HepG2 (cell line): ENCODE results near the gene BCAS1.

Experiments
- CTCF ChIP-seq: sonication (generic); formaldehyde crosslinking; IDR thresholded peaks from 2 replicates; pipeline ENCODE4 v1.5.0; 2020; ENCODE audit warnings: mild to moderate bottlenecking, missing genetic modification reagents, moderate library complexity
- MAX ChIP-seq: IDR thresholded peaks from 2 replicates; pipeline ENCODE4 v1.6.1; 2012; ENCODE audit warnings: inconsistent platforms
- PBX3 ChIP-seq: sonication (generic); formaldehyde crosslinking; IDR thresholded peaks from 2 replicates; pipeline ENCODE4 v1.8.1; 2023; ENCODE audit warnings: missing genetic modification reagents, inconsistent platforms, borderline replicate concordance

GRCh38 chr20:54020868-54021267, 49.5 kb downstream of the BCAS1 start:
- no peak for TF ChIP-seq MAX
- no peak for TF ChIP-seq CTCF
- TF ChIP-seq PBX3 (CRISPR knock-in tag) = no peak
